ENCODE data around the gene ASTN1. TPM values are rescaled to one million over a fixed set of nuclear protein-coding genes. Genes with fewer than 3 reads are reported as not detected.

Gene ASTN1
- total RNA-seq, 1 donor from 2014 or later = 3.7 TPM

- Histone ChIP-seq H3K27ac (ENCODE audit: low read depth, low read length) (no peak within 1 kb of the TSS), H3K27me3 (ENCODE audit: control insufficient read depth in 3 of 3, insufficient read depth in 3 of 3, low read length in 3 of 3) (peaks cover 37 to 39% (median 39%) of the 10 kb centered on the region in 3 donors)
Observed at GRCh38 chr1:177170756-177171535, 6.4 kb upstream of the ASTN1 start, which contains the start of gene BRINP2. Gene BRINP2 (plus strand): TSS chr1:177170958. CDS start chr1:177229877, 58,919 bp downstream.

GRCh38 chr1:177165069-177165439 lies 542 bp upstream of the ASTN1 start:
- Histone ChIP-seq H3K9ac (ENCODE audit: low read depth in 1 of 3, low read length in 3 of 3) (no peak overlapping the region), H3K27me3 (ENCODE audit: control insufficient read depth in 3 of 3, insufficient read depth in 3 of 3, low read length in 3 of 3) (peaks cover 32 to 43% (median 41%) of the 10 kb centered on the region in 3 donors), H3K36me3 (ENCODE audit: control insufficient read depth in 3 of 3, insufficient read depth in 3 of 3, low read length in 3 of 3) (no peaks in the 10 kb centered on the region), H3K4me3 (ENCODE audit: low read length in 3 of 3) (peak overlapping the region in 1 of 3 donors; percentile 10), H3K27ac (ENCODE audit: low read depth, low read length) (no peak overlapping the region), H3K4me1 (ENCODE audit: control insufficient read depth in 3 of 3, insufficient read depth in 3 of 3, low read length in 3 of 3) (peaks cover 0 to 7% (median 3%) of the 10 kb centered on the region in 3 donors), H3K9me3 (ENCODE audit: control insufficient read depth in 3 of 3, low read length in 3 of 3) (no peaks in the 10 kb centered on the region)

More at GRCh38 chr1:177170756-177171535, 6.4 kb upstream of the ASTN1 start, which contains the start of gene BRINP2:
- Histone ChIP-seq H3K4me1 (ENCODE audit: control insufficient read depth in 3 of 3, insufficient read depth in 3 of 3, low read length in 3 of 3) (peaks cover 6 to 13% (median 10%) of the 10 kb centered on the region in 3 donors), H3K4me3 (ENCODE audit: low read length in 3 of 3) (peak within 1 kb of the TSS; percentile 71 to 75 (median 72)), H3K9ac (ENCODE audit: low read depth in 1 of 3, low read length in 3 of 3) (peak within 1 kb of the TSS in 1 of 3 donors; percentile 51), H3K9me3 (ENCODE audit: control insufficient read depth in 3 of 3, low read length in 3 of 3) (no peaks in the 10 kb centered on the region), H3K36me3 (ENCODE audit: control insufficient read depth in 3 of 3, insufficient read depth in 3 of 3, low read length in 3 of 3) (no peaks in the 10 kb centered on the region)

- Histone ChIP-seq H3K27me3 (ENCODE audit: control insufficient read depth in 3 of 3, insufficient read depth in 3 of 3, low read length in 3 of 3) (peaks cover 27 to 41% (median 38%) of the 10 kb centered on the region in 3 donors), H3K4me1 (ENCODE audit: control insufficient read depth in 3 of 3, insufficient read depth in 3 of 3, low read length in 3 of 3) (peaks cover 0 to 7% (median 3%) of the 10 kb centered on the region in 3 donors), H3K36me3 (ENCODE audit: control insufficient read depth in 3 of 3, insufficient read depth in 3 of 3, low read length in 3 of 3) (no peaks in the 10 kb centered on the region), H3K9ac (ENCODE audit: low read depth in 1 of 3, low read length in 3 of 3) (no peak overlapping the region), H3K4me3 (ENCODE audit: low read length in 3 of 3) (peak overlapping the region in 2 of 3 donors; percentile 52 to 56), H3K9me3 (ENCODE audit: control insufficient read depth in 3 of 3, low read length in 3 of 3) (no peaks in the 10 kb centered on the region), H3K27ac (ENCODE audit: low read depth, low read length) (no peak overlapping the region)
Observed at GRCh38 chr1:177163844-177164379, 600 bp downstream of the ASTN1 start.

DNA sequence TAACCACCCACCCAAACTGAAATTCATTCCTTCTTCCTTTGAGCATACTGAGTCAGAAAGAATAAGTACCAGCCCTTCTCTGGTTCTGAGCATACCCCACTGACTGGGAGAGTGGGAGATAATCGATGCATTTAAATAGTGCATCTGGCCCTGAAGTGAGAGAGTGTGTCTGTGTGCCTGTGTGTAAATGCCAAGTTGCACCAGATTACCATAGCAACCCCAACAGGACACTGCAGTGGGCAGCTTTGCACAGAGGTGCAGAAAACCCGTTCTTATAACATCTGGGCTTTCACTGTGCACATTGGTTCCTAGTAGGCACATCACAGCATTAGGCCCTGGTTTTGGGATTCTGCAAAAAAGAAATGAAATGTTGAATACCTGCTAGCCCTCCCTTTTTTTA lies 2.3 kb downstream of the ASTN1 start:
- Histone ChIP-seq H3K27me3 (ENCODE audit: control insufficient read depth in 3 of 3, insufficient read depth in 3 of 3, low read length in 3 of 3) (peaks cover 27 to 40% (median 35%) of the 10 kb centered on the region in 3 donors), H3K4me3 (ENCODE audit: low read length in 3 of 3) (no peak overlapping the region), H3K4me1 (ENCODE audit: control insufficient read depth in 3 of 3, insufficient read depth in 3 of 3, low read length in 3 of 3) (peaks cover 0 to 7% (median 3%) of the 10 kb centered on the region in 3 donors), H3K36me3 (ENCODE audit: control insufficient read depth in 3 of 3, insufficient read depth in 3 of 3, low read length in 3 of 3) (no peaks in the 10 kb centered on the region), H3K9ac (ENCODE audit: low read depth in 1 of 3, low read length in 3 of 3) (no peak overlapping the region), H3K27ac (ENCODE audit: low read depth, low read length) (no peak overlapping the region), H3K9me3 (ENCODE audit: control insufficient read depth in 3 of 3, low read length in 3 of 3) (no peaks in the 10 kb centered on the region)

GRCh38 chr1:177146499-177146898 lies 18.0 kb downstream of the ASTN1 start:
- Histone ChIP-seq H3K27ac (ENCODE audit: low read depth, low read length) (no peak overlapping the region), H3K9ac (ENCODE audit: low read depth in 1 of 3, low read length in 3 of 3) (no peak overlapping the region), H3K9me3 (ENCODE audit: control insufficient read depth in 3 of 3, low read length in 3 of 3) (no peaks in the 10 kb centered on the region), H3K27me3 (ENCODE audit: control insufficient read depth in 3 of 3, insufficient read depth in 3 of 3, low read length in 3 of 3) (peaks cover 0 to 2% (median 0%) of the 10 kb centered on the region in 3 donors), H3K4me1 (ENCODE audit: control insufficient read depth in 3 of 3, insufficient read depth in 3 of 3, low read length in 3 of 3) (peaks cover 0 to 4% (median 3%) of the 10 kb centered on the region in 3 donors), H3K36me3 (ENCODE audit: control insufficient read depth in 3 of 3, insufficient read depth in 3 of 3, low read length in 3 of 3) (no peaks in the 10 kb centered on the region), H3K4me3 (ENCODE audit: low read length in 3 of 3) (no peak overlapping the region)

DNA sequence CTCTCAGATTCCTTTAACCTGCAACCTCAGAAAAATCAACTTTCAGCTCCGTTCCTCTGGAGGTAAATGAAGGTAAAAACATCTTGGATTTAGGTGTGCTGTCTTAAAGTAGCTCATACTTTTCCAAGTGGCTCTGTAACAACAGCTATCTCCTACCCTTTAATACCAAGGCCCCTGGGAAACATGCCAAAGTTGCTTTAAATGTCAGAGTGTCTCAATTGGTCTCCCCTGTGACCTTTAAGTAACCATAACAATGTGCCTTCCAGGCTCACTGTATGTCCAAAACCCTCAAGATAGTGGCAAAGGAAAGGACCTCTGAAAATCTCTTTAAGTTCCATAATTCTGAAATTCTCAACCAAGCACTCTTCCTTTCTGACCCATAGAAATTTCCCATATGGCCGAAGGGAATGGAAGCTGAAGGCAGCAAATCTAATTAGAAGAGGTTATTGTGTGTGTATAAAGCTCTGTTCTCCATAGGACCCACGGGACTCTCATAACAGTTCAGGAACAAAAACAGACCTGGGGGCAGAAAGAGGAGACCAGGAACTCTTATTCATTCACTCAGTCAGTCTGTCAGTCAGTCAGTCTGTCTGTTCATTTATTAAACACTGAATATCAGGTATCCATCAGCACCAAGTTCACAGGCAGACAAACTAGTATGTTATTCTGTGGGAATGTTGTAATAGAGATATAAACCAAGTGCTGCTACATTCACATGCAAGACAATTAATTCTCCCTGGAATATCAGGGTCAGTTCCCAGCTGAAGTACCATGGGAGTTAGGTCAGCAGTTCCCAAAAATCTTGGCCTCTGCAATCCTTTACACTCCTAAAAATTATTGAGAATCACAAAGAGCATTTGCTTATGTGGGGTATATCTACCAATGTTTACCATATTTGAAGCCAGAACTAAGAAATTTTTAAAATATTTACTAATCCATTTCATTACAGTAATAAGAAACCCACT lies 19.1 kb downstream of the ASTN1 start:
- no peak overlapping the region for H3K27ac ChIP-seq (ENCODE audit: low read depth, low read length)

DNA sequence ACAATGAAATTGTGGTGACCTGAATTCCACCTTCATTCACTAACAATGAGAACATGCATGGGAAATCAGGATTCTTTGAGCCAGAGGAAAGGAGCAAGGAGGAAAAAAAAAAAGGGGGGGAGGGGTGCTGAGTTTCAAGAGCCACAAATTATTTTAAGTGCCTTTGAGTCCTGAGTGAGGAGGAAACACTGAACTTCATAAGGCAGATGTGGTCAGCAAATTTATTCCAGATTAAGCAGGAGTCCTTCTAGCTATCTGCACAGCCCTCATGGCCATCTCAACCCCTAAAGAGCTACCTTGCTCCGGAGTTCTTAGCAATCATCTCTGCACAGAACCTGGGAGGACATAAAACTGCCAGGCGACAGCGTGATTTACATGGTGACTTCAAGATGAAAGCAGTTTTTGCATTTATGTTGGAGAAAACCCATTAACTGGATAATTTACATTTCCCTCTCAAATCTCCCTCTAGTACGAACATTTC lies 21.7 kb downstream of the ASTN1 start:
- H3K9ac ChIP-seq (ENCODE audit: low read depth in 1 of 3, low read length in 3 of 3) = no peak overlapping the region
- no peak overlapping the region for H3K4me3 ChIP-seq (ENCODE audit: low read length in 3 of 3)
- H3K27me3 ChIP-seq (ENCODE audit: control insufficient read depth in 3 of 3, insufficient read depth in 3 of 3, low read length in 3 of 3) = peaks cover 0 to 2% (median 0%) of the 10 kb centered on the region in 3 donors
- H3K9me3 ChIP-seq (ENCODE audit: control insufficient read depth in 3 of 3, low read length in 3 of 3) = no peaks in the 10 kb centered on the region
- no peak overlapping the region for H3K27ac ChIP-seq (ENCODE audit: low read depth, low read length)
- no peaks in the 10 kb centered on the region for H3K36me3 ChIP-seq (ENCODE audit: control insufficient read depth in 3 of 3, insufficient read depth in 3 of 3, low read length in 3 of 3)
- peaks cover 0 to 4% (median 3%) of the 10 kb centered on the region in 3 donors for H3K4me1 ChIP-seq (ENCODE audit: control insufficient read depth in 3 of 3, insufficient read depth in 3 of 3, low read length in 3 of 3)

More for the DNA sequence above, 19.1 kb downstream of the ASTN1 start:
- no peaks in the 10 kb centered on the region for H3K9me3 ChIP-seq (ENCODE audit: control insufficient read depth in 3 of 3, low read length in 3 of 3)
- H3K4me1 ChIP-seq (ENCODE audit: control insufficient read depth in 3 of 3, insufficient read depth in 3 of 3, low read length in 3 of 3) = peaks cover 0 to 4% (median 3%) of the 10 kb centered on the region in 3 donors
- H3K36me3 ChIP-seq (ENCODE audit: control insufficient read depth in 3 of 3, insufficient read depth in 3 of 3, low read length in 3 of 3) = no peaks in the 10 kb centered on the region
- no peak overlapping the region for H3K4me3 ChIP-seq (ENCODE audit: low read length in 3 of 3)
- H3K27me3 ChIP-seq (ENCODE audit: control insufficient read depth in 3 of 3, insufficient read depth in 3 of 3, low read length in 3 of 3) = peaks cover 0 to 2% (median 0%) of the 10 kb centered on the region in 3 donors
- no peak overlapping the region for H3K9ac ChIP-seq (ENCODE audit: low read depth in 1 of 3, low read length in 3 of 3)

- Histone ChIP-seq H3K36me3 (ENCODE audit: control insufficient read depth in 3 of 3, insufficient read depth in 3 of 3, low read length in 3 of 3) (no peaks in the 10 kb centered on the region), H3K9ac (ENCODE audit: low read depth in 1 of 3, low read length in 3 of 3) (no peak overlapping the region), H3K4me3 (ENCODE audit: low read length in 3 of 3) (no peak overlapping the region), H3K4me1 (ENCODE audit: control insufficient read depth in 3 of 3, insufficient read depth in 3 of 3, low read length in 3 of 3) (peaks cover 0 to 4% (median 3%) of the 10 kb centered on the region in 3 donors), H3K9me3 (ENCODE audit: control insufficient read depth in 3 of 3, low read length in 3 of 3) (no peaks in the 10 kb centered on the region), H3K27me3 (ENCODE audit: control insufficient read depth in 3 of 3, insufficient read depth in 3 of 3, low read length in 3 of 3) (peaks cover 0 to 2% (median 0%) of the 10 kb centered on the region in 3 donors), H3K27ac (ENCODE audit: low read depth, low read length) (no peak overlapping the region)
Observed at GRCh38 chr1:177142010-177142409, 22.5 kb downstream of the ASTN1 start.

DNA sequence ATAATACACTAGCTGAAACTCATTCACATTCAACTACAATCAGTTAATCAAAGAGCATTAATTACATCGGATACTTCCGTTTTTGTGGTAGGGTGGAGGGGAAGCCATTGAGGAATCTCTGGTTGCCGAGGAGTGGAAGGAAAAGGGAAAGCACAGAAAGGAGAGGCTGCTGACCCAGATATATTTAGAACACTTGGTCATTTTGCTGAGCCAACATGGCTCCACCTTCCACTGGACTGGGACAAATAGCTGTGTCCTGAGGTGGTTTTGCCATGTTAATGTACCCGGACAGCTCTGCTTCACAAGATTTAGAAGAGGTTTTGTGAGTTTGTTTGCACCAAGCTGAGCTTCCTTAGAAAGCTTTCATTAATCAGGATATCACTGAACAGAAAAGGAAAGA lies 26.2 kb downstream of the ASTN1 start:
- Histone ChIP-seq H3K4me1 (ENCODE audit: control insufficient read depth in 3 of 3, insufficient read depth in 3 of 3, low read length in 3 of 3) (no peaks in the 10 kb centered on the region), H3K9ac (ENCODE audit: low read depth in 1 of 3, low read length in 3 of 3) (no peak overlapping the region), H3K36me3 (ENCODE audit: control insufficient read depth in 3 of 3, insufficient read depth in 3 of 3, low read length in 3 of 3) (no peaks in the 10 kb centered on the region), H3K27me3 (ENCODE audit: control insufficient read depth in 3 of 3, insufficient read depth in 3 of 3, low read length in 3 of 3) (peaks cover 0 to 2% (median 0%) of the 10 kb centered on the region in 3 donors), H3K4me3 (ENCODE audit: low read length in 3 of 3) (no peak overlapping the region), H3K9me3 (ENCODE audit: control insufficient read depth in 3 of 3, low read length in 3 of 3) (no peaks in the 10 kb centered on the region), H3K27ac (ENCODE audit: low read depth, low read length) (no peak overlapping the region)
